MM.1S (cell line): ENCODE results near the gene C16orf92.

Experiments
- EZH2 ChIP-seq: fragments of 300-600 bp; sonication (generic); optimal IDR thresholded peaks from 2 replicates; pipeline ENCODE3; 2017; ENCODE audit warnings: low read depth, mild to moderate bottlenecking, antibody characterized with exemption, low read length, mixed read lengths
- EZH2phosphoT487 ChIP-seq: fragments of 300-600 bp; sonication (generic); IDR thresholded peaks from 2 replicates; pipeline ENCODE4 v1.6.1; 2018; ENCODE audit warnings: antibody characterized with exemption, low read length
- TF ChIP-seq, protein P1 (sequence below): fragments of 300-600 bp; sonication (generic); IDR thresholded peaks from 2 replicates; pipeline ENCODE4 v1.5.1; 2016; ENCODE audit warnings: antibody characterized with exemption, low read length, mixed read lengths

DNA sequence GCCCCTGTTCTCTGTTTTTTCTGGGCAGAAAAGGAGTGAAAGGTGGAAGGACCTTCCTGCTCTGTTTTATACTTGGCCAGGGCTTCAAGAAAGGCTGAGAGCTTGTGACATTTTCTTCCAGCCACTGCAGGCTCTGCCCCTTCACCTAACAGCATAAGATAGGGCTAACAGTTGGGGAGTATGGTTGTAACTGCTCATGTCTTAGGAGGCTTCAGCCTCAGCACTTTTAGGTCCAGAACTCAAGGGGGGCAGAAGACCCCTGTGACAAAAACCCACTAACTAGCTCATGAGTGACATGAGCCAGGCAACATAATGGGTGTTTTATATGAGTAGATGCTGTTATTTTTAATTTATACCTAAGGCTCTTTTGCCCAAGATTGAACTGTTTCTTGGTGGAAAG, 47.5 kb downstream of the C16orf92 start:
- TF ChIP-seq, protein P1, sequence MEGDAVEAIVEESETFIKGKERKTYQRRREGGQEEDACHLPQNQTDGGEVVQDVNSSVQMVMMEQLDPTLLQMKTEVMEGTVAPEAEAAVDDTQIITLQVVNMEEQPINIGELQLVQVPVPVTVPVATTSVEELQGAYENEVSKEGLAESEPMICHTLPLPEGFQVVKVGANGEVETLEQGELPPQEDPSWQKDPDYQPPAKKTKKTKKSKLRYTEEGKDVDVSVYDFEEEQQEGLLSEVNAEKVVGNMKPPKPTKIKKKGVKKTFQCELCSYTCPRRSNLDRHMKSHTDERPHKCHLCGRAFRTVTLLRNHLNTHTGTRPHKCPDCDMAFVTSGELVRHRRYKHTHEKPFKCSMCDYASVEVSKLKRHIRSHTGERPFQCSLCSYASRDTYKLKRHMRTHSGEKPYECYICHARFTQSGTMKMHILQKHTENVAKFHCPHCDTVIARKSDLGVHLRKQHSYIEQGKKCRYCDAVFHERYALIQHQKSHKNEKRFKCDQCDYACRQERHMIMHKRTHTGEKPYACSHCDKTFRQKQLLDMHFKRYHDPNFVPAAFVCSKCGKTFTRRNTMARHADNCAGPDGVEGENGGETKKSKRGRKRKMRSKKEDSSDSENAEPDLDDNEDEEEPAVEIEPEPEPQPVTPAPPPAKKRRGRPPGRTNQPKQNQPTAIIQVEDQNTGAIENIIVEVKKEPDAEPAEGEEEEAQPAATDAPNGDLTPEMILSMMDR: no peak
- TF ChIP-seq EZH2 (no peak), EZH2phosphoT487 (no peak)
